Urinary bladder (tissue), 4 donors: ENCODE results near the gene AKT3. TPM values are rescaled to one million over a fixed set of nuclear protein-coding genes. Genes with fewer than 3 reads are reported as not detected.
"Not testable (repeated sequence)": the region's sequence is repeated elsewhere in the genome, so short reads cannot be mapped to it uniquely, and the experiment has no call there.

Experiments used
- DNase-seq: peaks from one replicate; pipeline ENCODE4 v3.0.0-alpha.2; 2015; ENCODE audit errors: extremely low spot score
- H3K27ac ChIP-seq: one replicate; pipeline ENCODE4 v1.5.1; 2013; ENCODE audit warnings: low read depth, mild to moderate bottlenecking, moderate library complexity
- H3K36me3 ChIP-seq: one replicate; pipeline ENCODE4 v1.6.1; 2013; ENCODE audit warnings: mild to moderate bottlenecking, moderate library complexity; ENCODE audit not compliant: insufficient read depth
- H3K4me1 ChIP-seq: one replicate; pipeline ENCODE4 v1.6.1; 2013; ENCODE audit warnings: mild to moderate bottlenecking, moderate library complexity; ENCODE audit not compliant: insufficient read depth
- H3K4me3 ChIP-seq: one replicate; pipeline ENCODE4 v1.5.1; 2013; ENCODE audit warnings: low read depth, low read length
- WGBS: extraction: QIAGEN DNeasy Blood & Tissue Kit; methylation state at CpG from one replicate; pipeline ENCODE4 v1.1.7; 2013; 5-methylcytosine and 5-hydroxymethylcytosine counted together
- polyA plus RNA-seq: library from polyadenylated mRNA; stranded (reverse); fragments of 200-250 nt; gene quantifications from one replicate; pipeline ENCODE4 v1.2.3, GENCODE V29; 2013
- total RNA-seq: library from RNA; depleted of rRNA; stranded (reverse); fragments of >200 nt; gene quantifications from one replicate; pipeline ENCODE4 v1.2.3, GENCODE V29; 2014
- donor health status: healthy with polysubstance abuse.
- donor health status: healthy.

The AKT3 gene
- total and polyA plus RNA-seq, 2 donors = 43.0 to 94.3 TPM

DNA sequence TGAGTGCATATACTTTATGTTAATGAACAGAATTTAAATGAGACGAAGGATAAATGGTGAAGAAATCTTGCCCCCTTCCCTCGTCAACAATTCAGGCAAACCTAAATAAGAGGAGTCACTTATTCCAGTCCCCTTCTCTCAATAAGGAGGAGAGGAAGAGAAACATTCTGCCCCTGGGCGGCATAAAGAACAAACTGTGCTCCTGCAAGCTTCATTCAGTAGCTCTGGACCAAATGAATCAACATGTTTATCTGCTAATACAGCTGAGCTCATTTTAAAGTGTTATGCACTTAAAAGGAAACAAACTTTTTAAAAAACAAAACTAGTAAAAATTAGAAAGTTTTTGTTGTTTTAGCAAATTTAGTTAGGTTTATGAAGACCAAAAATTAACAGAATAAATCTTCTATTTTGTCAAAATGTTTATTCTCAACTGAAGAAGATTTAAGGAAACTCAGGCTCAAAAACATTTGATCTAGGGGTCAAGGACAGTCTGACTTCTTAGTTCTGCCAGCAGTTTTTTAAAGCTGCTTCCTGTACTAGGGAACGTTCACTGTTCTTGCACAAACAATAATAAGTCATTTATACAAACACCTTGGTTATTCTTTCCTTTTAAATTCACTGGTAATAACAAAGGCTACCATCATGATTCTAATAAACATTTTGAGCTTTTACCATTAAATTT, 58.3 kb downstream of the AKT3 start:
- Histone ChIP-seq H3K36me3 (peaks cover 1% of the 10 kb centered on the region), H3K4me1 (no peaks in the 10 kb centered on the region), H3K4me3 (no peak overlapping the region), H3K27ac (no peak overlapping the region)
- WGBS = 59% methylated on average over 4 of the region's 4 CpGs
- no peak for DNase-seq

DNA sequence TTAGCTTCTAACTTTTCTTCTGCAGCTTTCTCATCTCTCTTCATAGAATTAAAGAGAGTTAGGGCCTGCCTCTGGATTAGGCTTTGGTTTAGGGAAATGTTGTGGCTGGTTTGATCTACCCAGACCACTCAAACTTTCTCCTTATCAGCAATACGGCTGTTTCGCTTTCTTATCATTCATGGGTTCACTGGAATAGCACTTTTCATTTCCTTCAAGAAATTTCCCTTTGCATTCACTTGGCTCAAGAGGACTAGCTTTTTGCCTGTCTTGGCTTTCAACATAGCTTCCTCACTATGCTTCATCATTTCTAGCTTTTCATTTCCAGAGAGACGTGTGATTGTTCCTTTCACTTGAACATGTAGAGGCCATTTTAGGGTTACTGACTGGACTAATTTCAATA, 59.6 kb downstream of the AKT3 start:
- peak overlapping the region; percentile 23 for H3K27ac ChIP-seq
- WGBS = 87% methylated on average over 3 of the region's 3 CpGs
- no peaks in the 10 kb centered on the region for H3K4me1 ChIP-seq
- H3K4me3 ChIP-seq = no peak overlapping the region
- peaks cover 1% of the 10 kb centered on the region for H3K36me3 ChIP-seq
- no peak for DNase-seq

DNA sequence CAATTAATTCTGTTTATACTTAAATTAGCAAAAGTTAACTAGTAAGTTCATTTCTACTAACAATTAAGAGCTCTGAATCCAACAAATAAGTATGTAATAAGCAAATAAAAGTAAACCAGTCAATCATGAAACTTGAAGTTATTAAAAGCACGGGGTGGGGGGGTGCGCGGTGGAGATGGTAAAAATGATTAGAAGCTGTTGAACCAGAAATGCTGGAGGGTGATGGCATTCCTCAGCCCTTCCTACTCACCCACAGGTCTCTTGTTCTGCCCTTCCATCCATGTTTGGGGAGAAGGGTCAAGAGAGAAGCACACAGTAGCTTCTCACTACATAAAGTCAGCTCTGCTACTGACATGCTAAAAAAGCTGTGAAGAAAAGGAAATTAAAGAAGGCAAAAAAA, 63.5 kb downstream of the AKT3 start:
- 59% methylated on average over 3 of the region's 3 CpGs for WGBS
- H3K36me3 ChIP-seq = no peaks in the 10 kb centered on the region
- no peak for DNase-seq
- no peak overlapping the region for H3K4me3 ChIP-seq
- no peak overlapping the region for H3K27ac ChIP-seq
- no peaks in the 10 kb centered on the region for H3K4me1 ChIP-seq

DNA sequence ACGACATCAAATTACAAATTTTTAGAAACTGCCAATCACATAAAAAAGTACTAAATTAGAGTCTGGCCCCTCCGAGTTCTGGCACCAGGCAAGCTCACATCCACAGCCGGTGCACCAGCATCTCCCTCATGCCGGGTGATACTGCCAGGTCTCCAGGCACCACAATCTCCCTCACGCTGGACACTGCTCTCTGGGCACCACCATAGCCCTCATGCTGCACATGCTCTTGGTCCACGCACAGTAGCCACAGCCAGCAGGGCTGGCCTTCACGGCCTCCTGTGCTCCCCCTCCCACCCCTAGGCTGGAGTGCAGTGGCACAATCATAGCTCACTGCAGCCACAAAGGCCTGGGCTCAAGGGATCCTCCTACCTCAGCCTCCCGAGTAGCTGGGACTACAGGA, 65.5 kb downstream of the AKT3 start:
- WGBS = 94% methylated on average over 8 of the region's 8 CpGs
- Histone ChIP-seq H3K36me3 (no peaks in the 10 kb centered on the region), H3K27ac (no peak overlapping the region), H3K4me1 (no peaks in the 10 kb centered on the region), H3K4me3 (no peak overlapping the region)
- DNase-seq = no peak

DNA sequence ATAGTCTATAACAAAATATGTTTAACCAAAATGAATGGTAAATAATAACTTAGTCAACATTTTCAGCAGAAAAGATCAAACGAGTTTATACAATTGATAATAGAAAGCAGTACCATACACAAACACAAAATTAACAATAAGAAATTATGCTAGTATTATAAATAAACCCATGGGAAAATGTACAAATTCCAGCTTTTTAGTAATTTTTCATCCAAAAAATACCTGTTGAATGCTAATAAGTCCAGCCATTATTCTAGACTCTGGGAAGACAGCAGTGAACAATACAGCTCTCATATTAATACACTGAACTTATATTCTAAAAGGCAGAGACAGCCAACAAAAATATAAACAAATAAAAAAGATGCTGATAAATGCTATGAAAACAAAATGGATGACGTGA, 66.3 kb downstream of the AKT3 start:
- no peaks in the 10 kb centered on the region for H3K36me3 ChIP-seq
- H3K4me1 ChIP-seq = no peaks in the 10 kb centered on the region
- H3K4me3 ChIP-seq = no peak overlapping the region
- DNase-seq = no peak
- no peak overlapping the region for H3K27ac ChIP-seq
- 73% methylated on average over 2 of the region's 2 CpGs for WGBS

DNA sequence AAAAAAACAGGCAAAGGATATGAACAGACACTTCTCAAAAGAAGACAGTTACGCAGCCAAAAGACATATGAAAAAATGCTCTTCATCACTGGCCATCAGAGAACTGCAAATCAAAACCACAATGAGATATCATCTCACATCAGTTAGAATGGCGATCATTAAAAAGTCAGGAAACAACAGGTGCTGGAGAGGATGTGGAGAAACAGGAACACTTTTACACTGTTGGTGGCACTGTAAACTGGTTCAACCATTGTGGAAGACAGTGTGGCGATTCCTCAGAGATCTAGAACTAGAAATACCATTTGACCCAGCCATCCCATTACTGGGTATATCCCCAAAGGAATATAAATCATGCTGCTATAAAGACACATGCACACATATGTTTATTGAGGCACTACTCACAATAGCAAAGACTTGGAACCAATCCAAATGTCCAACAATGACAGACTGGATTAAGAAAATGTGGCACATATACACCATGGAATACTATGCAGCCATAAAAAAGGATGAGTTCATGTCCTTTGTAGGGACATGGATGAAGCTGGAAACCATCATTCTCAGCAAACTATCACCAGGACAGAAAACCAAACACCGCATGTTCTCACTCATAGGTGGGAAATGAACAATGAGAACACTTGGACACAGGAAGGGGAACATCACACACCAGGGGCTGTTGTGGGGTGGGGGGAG, 77.5 kb downstream of the AKT3 start:
- DNase-seq, H3K36me3 ChIP-seq, H3K4me3 ChIP-seq, H3K27ac ChIP-seq, H3K4me1 ChIP-seq: not testable (repeated sequence)
- WGBS = 95% methylated on average over 4 of the region's 4 CpGs

DNA sequence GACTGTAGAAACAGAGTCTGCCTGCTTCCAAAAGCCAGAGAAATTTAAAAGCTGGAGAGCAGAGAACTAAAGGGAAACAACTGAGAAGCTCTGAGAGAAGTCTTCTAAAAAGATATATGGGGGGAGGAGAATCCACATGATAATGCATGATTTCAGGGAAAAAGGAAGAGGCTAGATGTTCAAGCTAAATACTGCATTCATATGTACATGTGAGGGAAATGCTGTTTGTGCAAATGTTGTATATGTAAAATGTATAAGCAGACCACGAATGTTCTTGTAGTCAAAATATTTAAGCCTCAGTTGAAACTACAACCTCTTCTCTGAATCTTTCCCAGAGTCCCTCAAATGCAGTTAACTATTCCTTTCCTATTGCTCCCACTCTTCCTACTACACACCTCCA, 79.2 kb downstream of the AKT3 start:
- DNase-seq = no peak
- Histone ChIP-seq H3K4me3 (no peak overlapping the region), H3K4me1 (no peaks in the 10 kb centered on the region), H3K27ac (no peak overlapping the region), H3K36me3 (no peaks in the 10 kb centered on the region)
- WGBS = 74% methylated on average over 1 of the region's 1 CpG

DNA sequence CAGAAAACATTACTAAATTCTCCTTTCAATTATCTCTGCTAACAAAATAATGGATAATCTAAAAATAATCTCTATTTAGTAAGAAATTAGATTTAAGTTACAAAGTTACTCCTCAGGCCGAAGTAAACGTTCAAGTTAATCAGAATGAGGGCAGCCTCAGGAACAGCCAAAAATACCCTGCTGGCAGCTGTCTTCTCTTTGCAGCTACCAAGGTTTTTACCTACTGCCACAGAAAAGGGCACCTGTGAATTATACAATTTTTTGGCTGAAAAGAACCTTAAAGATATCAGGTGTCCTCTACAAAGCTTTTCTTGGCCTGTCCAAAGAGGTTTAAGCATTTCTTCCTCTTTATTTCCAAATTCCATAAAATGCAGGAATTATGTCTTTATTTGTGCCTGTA, 84.4 kb downstream of the AKT3 start:
- 75% methylated on average over 2 of the region's 2 CpGs for WGBS
- no peak overlapping the region for H3K27ac ChIP-seq
- no peak overlapping the region for H3K4me3 ChIP-seq
- no peaks in the 10 kb centered on the region for H3K36me3 ChIP-seq
- no peaks in the 10 kb centered on the region for H3K4me1 ChIP-seq
- no peak for DNase-seq

DNA sequence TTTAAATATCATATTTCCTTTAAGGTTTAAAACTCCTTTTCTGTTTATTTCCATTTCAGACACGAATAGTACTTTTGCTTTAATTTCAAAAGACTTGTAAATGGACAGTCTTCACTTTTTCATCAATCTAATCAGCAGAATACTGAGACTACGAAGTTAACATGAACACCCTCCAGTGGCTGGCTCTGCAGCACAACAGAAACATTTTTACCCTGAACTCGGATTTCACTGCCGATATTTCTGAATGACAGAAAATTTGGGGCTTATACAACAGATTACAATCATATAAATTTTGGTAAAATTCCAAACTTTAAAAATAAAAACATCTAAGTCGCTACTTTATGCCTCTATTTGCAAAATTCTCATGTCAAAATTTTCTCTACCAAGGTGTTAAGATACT, 86.2 kb downstream of the AKT3 start:
- no peak overlapping the region for H3K4me3 ChIP-seq
- 84% methylated on average over 5 of the region's 5 CpGs for WGBS
- no peak for DNase-seq
- no peaks in the 10 kb centered on the region for H3K36me3 ChIP-seq
- H3K27ac ChIP-seq = no peak overlapping the region
- no peaks in the 10 kb centered on the region for H3K4me1 ChIP-seq

DNA sequence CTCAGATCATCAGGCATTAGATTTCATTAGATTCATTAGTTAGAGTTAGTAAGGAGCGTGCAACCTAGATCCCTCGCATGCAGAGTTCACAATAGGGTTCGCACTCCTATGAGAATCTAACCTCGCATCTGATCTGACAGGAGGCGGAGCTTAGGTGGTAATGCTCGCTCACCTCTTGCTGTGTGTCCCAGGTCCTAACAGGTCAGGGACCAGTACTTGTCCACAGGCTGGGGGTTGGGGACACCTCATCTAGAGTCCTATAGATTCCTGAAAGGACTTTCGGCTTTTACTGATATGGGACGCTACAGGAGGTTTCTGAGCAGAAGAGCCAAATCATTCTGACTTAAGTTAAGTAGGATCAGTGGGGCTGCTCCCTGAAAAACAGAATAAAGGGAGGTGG, 91.4 kb downstream of the AKT3 start:
- no peaks in the 10 kb centered on the region for H3K36me3 ChIP-seq
- 96% methylated on average over 8 of the region's 8 CpGs for WGBS
- no peaks in the 10 kb centered on the region for H3K4me1 ChIP-seq
- H3K27ac ChIP-seq = no peak overlapping the region
- no peak for DNase-seq
- no peak overlapping the region for H3K4me3 ChIP-seq

DNA sequence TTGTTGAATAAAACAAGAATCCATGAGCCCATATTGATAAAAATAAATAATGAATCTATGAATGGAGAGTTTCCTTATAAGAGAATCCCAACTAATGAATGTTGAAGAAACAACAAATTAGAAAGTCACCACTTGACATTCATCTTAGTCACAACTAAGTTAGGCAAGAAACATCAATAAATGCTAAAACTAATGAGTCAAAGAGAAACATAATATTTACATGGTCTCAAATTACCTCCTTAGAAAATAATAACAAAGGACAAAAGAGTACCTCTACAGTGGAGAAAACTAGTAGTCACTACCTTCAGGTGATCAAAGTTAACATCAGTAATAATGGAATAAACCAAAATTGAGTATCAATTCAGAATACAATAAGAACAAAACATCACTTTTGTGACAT, 93.5 kb downstream of the AKT3 start:
- no peak for DNase-seq
- no peak overlapping the region for H3K4me3 ChIP-seq
- H3K4me1 ChIP-seq = no peaks in the 10 kb centered on the region
- no peak overlapping the region for H3K27ac ChIP-seq
- H3K36me3 ChIP-seq = no peaks in the 10 kb centered on the region

DNA sequence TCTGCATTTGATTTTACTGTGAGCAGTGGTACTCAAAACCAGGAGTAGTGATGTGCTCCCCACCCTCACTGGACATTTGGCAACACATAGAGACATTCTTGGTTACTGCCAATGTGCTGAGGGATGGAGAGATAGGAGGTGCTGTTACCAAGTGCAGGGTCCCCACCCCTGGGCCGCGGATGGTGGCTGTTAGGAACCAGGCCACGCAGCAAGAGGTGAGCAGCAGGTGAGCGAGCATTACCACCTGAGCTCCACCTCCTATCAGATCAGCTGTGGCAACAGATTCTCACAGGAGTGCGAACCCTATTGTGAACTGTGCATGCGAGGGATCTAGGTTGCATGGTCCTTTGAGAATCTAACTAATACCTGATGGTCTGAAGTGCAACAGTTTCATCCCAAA, 95.7 kb downstream of the AKT3 start:
- no peaks in the 10 kb centered on the region for H3K4me1 ChIP-seq
- 94% methylated on average over 6 of the region's 6 CpGs for WGBS

DNA sequence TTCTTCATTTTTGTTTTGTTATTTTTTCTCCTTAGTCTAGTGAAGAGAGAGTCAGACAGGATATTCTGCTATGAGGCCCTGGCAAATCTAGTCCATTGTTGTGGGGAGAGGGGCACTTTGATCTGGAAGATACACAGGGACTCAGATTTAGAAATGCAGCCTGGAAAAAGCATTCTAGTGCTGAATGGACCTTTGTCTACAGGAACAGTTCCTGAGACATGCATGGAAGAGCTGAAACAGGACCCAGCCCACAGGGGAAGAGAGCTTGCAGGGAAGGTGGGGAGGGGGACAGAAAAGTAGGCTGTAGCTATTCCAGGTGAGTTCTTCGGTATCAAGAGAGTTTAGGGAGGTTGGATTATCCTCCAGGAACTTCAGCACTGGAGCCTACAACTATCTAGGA, 98.5 kb downstream of the AKT3 start:
- DNase-seq = no peak
- no peak overlapping the region for H3K27ac ChIP-seq
- no peaks in the 10 kb centered on the region for H3K4me1 ChIP-seq
- no peaks in the 10 kb centered on the region for H3K36me3 ChIP-seq
- 97% methylated on average over 1 of the region's 1 CpG for WGBS
- H3K4me3 ChIP-seq = no peak overlapping the region

More for the DNA sequence above, 95.7 kb downstream of the AKT3 start:
- Histone ChIP-seq H3K27ac (no peak overlapping the region), H3K4me3 (no peak overlapping the region), H3K36me3 (no peaks in the 10 kb centered on the region)
- DNase-seq = no peak

DNA sequence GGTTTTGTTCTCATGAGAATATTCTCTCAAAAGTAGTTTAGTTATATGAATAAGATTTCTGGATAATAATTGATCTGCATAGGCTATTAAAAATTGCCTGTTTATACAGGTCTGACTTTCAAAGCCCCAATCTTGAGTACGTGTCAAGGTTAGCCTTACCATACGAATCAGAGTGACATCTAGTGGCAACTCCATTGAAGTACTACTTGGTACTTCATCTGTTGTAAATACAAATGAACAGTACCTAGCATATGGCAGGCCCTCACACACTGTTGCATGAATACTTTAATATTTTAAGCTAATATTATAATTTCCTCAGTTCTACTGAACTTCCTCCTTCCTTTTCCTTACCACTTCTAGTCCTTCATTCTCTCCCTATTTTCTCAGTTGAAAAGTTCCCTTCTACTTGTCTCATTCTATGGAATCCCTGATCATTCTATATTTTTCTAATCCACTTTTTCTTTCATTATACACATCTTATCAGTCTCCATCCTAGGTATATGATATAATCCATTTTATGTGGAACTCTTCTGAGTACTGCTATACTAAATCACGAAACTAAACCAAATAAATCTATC, 101.2 kb downstream of the AKT3 start:
- 34% methylated on average over 3 of the region's 3 CpGs for WGBS
- DNase-seq = peak; percentile 10
- H3K4me3 ChIP-seq = no peak overlapping the region
- H3K36me3 ChIP-seq = no peaks in the 10 kb centered on the region
- no peaks in the 10 kb centered on the region for H3K4me1 ChIP-seq
- H3K27ac ChIP-seq = no peak overlapping the region
